Skin of body (tissue), 2 donors: ENCODE results near the gene LMTK3. TPM values are rescaled to one million over a fixed set of nuclear protein-coding genes. Genes with fewer than 3 reads are reported as not detected.

Experiments
- DNase-seq: peaks from one replicate; lab custom pipeline; 2025; lab: John Stamatoyannopoulos, UW
- total RNA-seq: library from RNA; depleted of rRNA; stranded (reverse); fragments of >200 nt; gene quantifications from one replicate; pipeline ENCODE4 v1.2.3, GENCODE V29; 2014

Gene LMTK3
- total RNA-seq, 1 donor from 2014 or later: 0.79 TPM

GRCh38 chr19:48473161-48473966, 38.3 kb downstream of the LMTK3 start:
- no peak for DNase-seq

GRCh38 chr19:48471836-48472235, 39.8 kb downstream of the LMTK3 start:
- DNase-seq: no peak

GRCh38 chr19:48470856-48471255, 40.8 kb downstream of the LMTK3 start:
- DNase-seq: no peak

GRCh38 chr19:48469934-48470680, 41.5 kb downstream of the LMTK3 start:
- no peak for DNase-seq

- DNase-seq: peak; percentile 66
These were observed 42.2 kb downstream of the LMTK3 start, which contains the start of gene CYTH2 for GRCh38 chr19:48469289-48469881. CYTH2 (plus strand) TSS chr19:48469369; CDS start chr19:48469508, 139 bp downstream.

- DNase-seq: peak; percentile 100
These were observed 42.8 kb downstream of the LMTK3 start for GRCh38 chr19:48468772-48469288.

- no peak for DNase-seq
These were observed 44.9 kb downstream of the LMTK3 start for GRCh38 chr19:48466561-48467325.

GRCh38 chr19:48465215-48465614, 46.4 kb downstream of the LMTK3 start:
- DNase-seq: no peak

- DNase-seq: no peak
These were observed 49.5 kb downstream of the LMTK3 start for GRCh38 chr19:48461982-48462655.

- no peak for DNase-seq
These were observed 50.0 kb downstream of the LMTK3 start for GRCh38 chr19:48461651-48461981.

- DNase-seq: peak; percentile 23
These were observed 53.6 kb downstream of the LMTK3 start for GRCh38 chr19:48458016-48458415.

GRCh38 chr19:48456864-48457263, 54.8 kb downstream of the LMTK3 start:
- no peak for DNase-seq

- DNase-seq: no peak
These were observed 55.6 kb downstream of the LMTK3 start for GRCh38 chr19:48455908-48456562.

- no peak for DNase-seq
These were observed 56.3 kb downstream of the LMTK3 start, which contains the start of gene KCNJ14 for GRCh38 chr19:48455171-48455907. KCNJ14 (plus strand) TSS chr19:48455574; CDS start chr19:48461725, 6,151 bp downstream.

- DNase-seq: no peak
These were observed 57.4 kb downstream of the LMTK3 start for GRCh38 chr19:48454150-48454730.

GRCh38 chr19:48452289-48453190, 59.1 kb downstream of the LMTK3 start:
- no peak for DNase-seq

GRCh38 chr19:48451624-48452023, 60.0 kb downstream of the LMTK3 start:
- no peak for DNase-seq

GRCh38 chr19:48450863-48451262, 60.8 kb downstream of the LMTK3 start:
- no peak for DNase-seq
